ENCODE results near the gene SLC10A1.

GRCh38 chr14:69820991-69821390 is 23.9 kb upstream of the SLC10A1 start:
- TF ChIP-seq TCF7L2 (IDR thresholded peaks at IDR 0.05; ENCODE audit: borderline replicate concordance, extremely low read depth, insufficient read depth, insufficient read length) (no peak), CTCF (IDR thresholded peaks at IDR 0.05 in 2 of 3, conservative IDR thresholded peaks at IDR 0.05 in 1 of 3; ENCODE audit: borderline replicate concordance in 1 of 3, insufficient read depth in 1 of 3, low read depth in 2 of 3, low read length in 2 of 3) (no peak), POLR2AphosphoS5 (IDR thresholded peaks at IDR 0.05; ENCODE audit: low read depth, low read length) (no peak), FOSL1 (IDR thresholded peaks at IDR 0.05; ENCODE audit: low read depth) (no peak), EZH2phosphoT487 (IDR thresholded peaks at IDR 0.05; ENCODE audit: borderline replicate concordance) (no peak), MAX (IDR thresholded peaks at IDR 0.05) (no peak), EZH2 (IDR thresholded peaks at IDR 0.05) (no peak), ZFX (IDR thresholded peaks at IDR 0.05) (no peak), RAD21 (IDR thresholded peaks at IDR 0.05; ENCODE audit: low read depth) (no peak), POLR2A (IDR thresholded peaks at IDR 0.05; ENCODE audit: borderline replicate concordance, extremely low read depth, insufficient read depth, insufficient read length) (no peak), ATF3 (IDR thresholded peaks at IDR 0.05) (no peak), SP1 (IDR thresholded peaks at IDR 0.05; ENCODE audit: low read depth) (no peak), ZNF274 (IDR thresholded peaks at IDR 0.05; ENCODE audit: low read depth, low read length) (no peak), SIN3A (IDR thresholded peaks at IDR 0.05; ENCODE audit: low read depth) (no peak)

Measured in HCT116 (cell line).